ENCODE results near the gene TAB2.

- TF ChIP-seq CTCF (IDR thresholded peaks at IDR 0.05) (no peak), POLR2AphosphoS5 (IDR thresholded peaks at IDR 0.05) (no peak), EP300 (IDR thresholded peaks at IDR 0.05) (no peak), POLR2A (IDR thresholded peaks at IDR 0.05; ENCODE audit: low read depth) (no peak)
Measured at GRCh38 chr6:149305372-149305771, 12.1 kb upstream of the TAB2 start.

Measured in esophagus muscularis mucosa (tissue), 4 donors.